IPS-20b (cell line): ENCODE measurements around the gene PTCH1.

Experiments used
- H3K27ac ChIP-seq: one replicate; pipeline ENCODE4 v1.5.1; 2013; ENCODE audit warnings: low read length
- H3K27me3 ChIP-seq: 2 replicates; pipeline ENCODE4 v1.6.1; 2013; ENCODE audit warnings: mild to moderate bottlenecking, low read length, inconsistent platforms; ENCODE audit not compliant: insufficient read depth
- H3K36me3 ChIP-seq: 2 replicates; pipeline ENCODE4 v1.6.1; 2013; ENCODE audit warnings: low read depth, mild to moderate bottlenecking, inconsistent platforms, low read length, moderate library complexity; ENCODE audit not compliant: insufficient read depth
- H3K4me1 ChIP-seq: 2 replicates; pipeline ENCODE4 v1.6.1; 2013; ENCODE audit warnings: mild to moderate bottlenecking, control low read depth, inconsistent platforms, low read length, moderate library complexity; ENCODE audit not compliant: insufficient read depth
- H3K4me3 ChIP-seq: 2 replicates; pipeline ENCODE4 v1.5.1; 2013; ENCODE audit warnings: mild to moderate bottlenecking, low read length, inconsistent platforms
- H3K9ac ChIP-seq: 2 replicates; pipeline ENCODE4 v1.6.1; 2013; ENCODE audit warnings: low read depth, mild to moderate bottlenecking, inconsistent platforms, low read length, moderate library complexity
- H3K9me3 ChIP-seq: 2 replicates; pipeline ENCODE4 v1.6.1; 2013; ENCODE audit warnings: mild to moderate bottlenecking, low read depth, low read length, inconsistent platforms; ENCODE audit not compliant: insufficient read depth

Gene PTCH1

DNA sequence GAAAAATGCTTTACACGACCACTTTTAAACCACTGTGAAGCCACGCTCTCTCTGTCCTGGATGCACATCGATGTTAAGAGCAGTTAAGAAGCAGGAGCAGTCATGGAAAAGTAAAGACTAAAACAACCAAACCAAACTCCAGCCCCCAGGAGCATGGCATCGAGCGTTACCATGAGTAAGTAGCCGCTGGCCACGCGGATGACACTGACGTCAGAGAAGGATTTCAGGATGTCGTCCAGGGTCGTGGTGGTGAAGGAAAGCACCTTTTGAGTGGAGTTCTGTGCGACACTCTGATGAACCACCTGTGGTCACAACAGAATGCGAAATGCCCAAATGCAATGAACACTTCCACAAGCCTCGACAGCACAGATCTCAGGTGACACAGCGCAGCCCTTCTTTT, 38.9 kb downstream of the PTCH1 start:
- Histone ChIP-seq H3K9me3 (no peaks in the 10 kb centered on the region), H3K27me3 (no peaks in the 10 kb centered on the region), H3K4me3 (no peak overlapping the region; the same call in 1 of the 2 replicates), H3K9ac (peak overlapping the region; percentile 23; the same call in 1 of the 2 replicates), H3K36me3 (peaks cover 79% of the 10 kb centered on the region), H3K4me1 (peaks cover 42% of the 10 kb centered on the region), H3K27ac (no peak overlapping the region)

- no peak overlapping the region for H3K4me3 ChIP-seq
- H3K36me3 ChIP-seq = peaks cover 84% of the 10 kb centered on the region
- H3K27ac ChIP-seq = no peak overlapping the region
- H3K27me3 ChIP-seq = no peaks in the 10 kb centered on the region
- H3K9me3 ChIP-seq = no peaks in the 10 kb centered on the region
- H3K9ac ChIP-seq = no peak overlapping the region
- peaks cover 41% of the 10 kb centered on the region for H3K4me1 ChIP-seq
These were observed 39.3 kb downstream of the PTCH1 start for GRCh38 chr9:95477441-95477840.

DNA sequence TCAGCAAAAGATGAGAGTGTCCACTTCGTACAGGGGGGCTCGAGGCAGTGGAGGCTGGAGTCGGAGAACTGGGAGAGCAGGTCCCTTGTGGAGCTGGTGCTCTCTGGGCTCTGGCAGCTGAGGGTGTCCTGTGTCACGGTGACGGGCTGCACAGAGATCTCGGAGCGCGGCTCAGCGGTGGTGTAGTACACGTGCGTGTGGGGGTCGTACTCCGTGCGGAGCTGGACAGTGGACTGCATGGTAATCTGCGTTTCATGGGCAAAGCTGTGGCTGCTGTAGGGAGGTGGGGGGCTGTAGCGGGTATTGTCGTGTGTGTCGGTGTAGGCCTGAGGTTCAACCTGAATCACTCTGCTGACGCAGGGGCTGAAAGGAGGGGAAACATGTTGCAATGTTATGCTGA, 48.0 kb downstream of the PTCH1 start:
- H3K27ac ChIP-seq = no peak overlapping the region
- no peak overlapping the region for H3K4me3 ChIP-seq
- H3K9ac ChIP-seq = no peak overlapping the region
- no peaks in the 10 kb centered on the region for H3K4me1 ChIP-seq
- H3K27me3 ChIP-seq = no peaks in the 10 kb centered on the region
- peaks cover 89% of the 10 kb centered on the region for H3K36me3 ChIP-seq
- H3K9me3 ChIP-seq = no peaks in the 10 kb centered on the region

GRCh38 chr9:95465115-95465514, 51.7 kb downstream of the PTCH1 start:
- Histone ChIP-seq H3K4me1 (peaks cover 10% of the 10 kb centered on the region), H3K36me3 (peaks cover 79% of the 10 kb centered on the region), H3K27ac (no peak overlapping the region), H3K9ac (no peak overlapping the region), H3K9me3 (no peaks in the 10 kb centered on the region), H3K4me3 (no peak overlapping the region), H3K27me3 (no peaks in the 10 kb centered on the region)

GRCh38 chr9:95463148-95464060, 53.4 kb downstream of the PTCH1 start:
- Histone ChIP-seq H3K9ac (peak overlapping the region; percentile 38; the same call in 1 of the 2 replicates), H3K9me3 (no peaks in the 10 kb centered on the region), H3K27ac (no peak overlapping the region), H3K36me3 (peaks cover 79% of the 10 kb centered on the region), H3K4me1 (peaks cover 10% of the 10 kb centered on the region), H3K27me3 (no peaks in the 10 kb centered on the region), H3K4me3 (no peak overlapping the region; the same call in 1 of the 2 replicates)

DNA sequence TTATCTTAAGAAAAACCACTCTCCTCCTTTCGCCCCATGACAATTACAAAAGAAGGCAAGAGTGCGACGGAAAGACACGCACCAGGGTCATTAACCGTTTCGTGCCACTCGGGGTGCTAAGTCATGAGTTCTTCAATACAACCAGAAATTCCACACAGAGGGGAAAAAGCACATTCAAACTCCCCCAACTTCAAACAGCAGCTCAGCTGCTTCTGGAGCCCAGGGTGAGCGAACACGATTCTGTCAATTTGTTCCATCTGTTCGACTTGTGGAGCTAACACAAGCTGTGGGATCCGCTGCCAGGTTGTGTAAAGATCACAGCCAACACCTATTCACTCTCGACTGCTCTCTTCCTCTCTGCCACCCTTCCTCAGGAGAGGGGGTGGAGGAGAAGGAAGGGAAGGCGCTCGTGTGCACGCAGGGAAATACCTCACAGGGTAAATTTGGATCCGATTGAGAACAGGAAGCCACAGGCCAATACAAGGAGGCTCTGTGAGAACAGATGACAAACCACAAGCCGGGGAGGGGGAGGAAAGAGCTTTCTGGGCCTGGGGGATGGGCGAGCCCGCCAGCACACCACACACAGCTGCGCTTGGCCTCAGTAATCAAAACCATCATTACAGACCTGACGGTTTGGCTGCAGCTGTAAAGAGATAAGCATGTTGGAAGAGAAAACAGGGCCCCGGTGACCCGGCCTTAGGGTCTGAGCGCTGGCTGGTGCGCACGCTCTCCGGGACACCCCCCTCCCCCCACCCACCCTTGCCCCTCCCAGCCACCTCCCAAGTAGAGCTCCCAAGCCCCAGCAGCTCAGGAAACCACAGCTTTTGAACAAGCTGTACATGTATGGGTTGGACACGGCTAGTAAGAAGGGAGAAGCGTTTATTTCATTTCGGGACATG, 54.3 kb downstream of the PTCH1 start:
- H3K27ac ChIP-seq = no peak overlapping the region
- H3K27me3 ChIP-seq = no peaks in the 10 kb centered on the region
- H3K4me3 ChIP-seq = peak overlapping the region; percentile 33; the same call in 1 of the 2 replicates

GRCh38 chr9:95461448-95462248, 55.1 kb downstream of the PTCH1 start:
- Histone ChIP-seq H3K4me3 (no peak overlapping the region), H3K9ac (no peak overlapping the region), H3K9me3 (no peaks in the 10 kb centered on the region), H3K27ac (no peak overlapping the region), H3K36me3 (peaks cover 82% of the 10 kb centered on the region), H3K27me3 (no peaks in the 10 kb centered on the region), H3K4me1 (peaks cover 10% of the 10 kb centered on the region)

More for the DNA sequence above, 54.3 kb downstream of the PTCH1 start:
- Histone ChIP-seq H3K9ac (peak overlapping the region; percentile 39; the same call in 1 of the 2 replicates), H3K4me1 (peaks cover 10% of the 10 kb centered on the region), H3K9me3 (no peaks in the 10 kb centered on the region), H3K36me3 (peaks cover 81% of the 10 kb centered on the region)

DNA sequence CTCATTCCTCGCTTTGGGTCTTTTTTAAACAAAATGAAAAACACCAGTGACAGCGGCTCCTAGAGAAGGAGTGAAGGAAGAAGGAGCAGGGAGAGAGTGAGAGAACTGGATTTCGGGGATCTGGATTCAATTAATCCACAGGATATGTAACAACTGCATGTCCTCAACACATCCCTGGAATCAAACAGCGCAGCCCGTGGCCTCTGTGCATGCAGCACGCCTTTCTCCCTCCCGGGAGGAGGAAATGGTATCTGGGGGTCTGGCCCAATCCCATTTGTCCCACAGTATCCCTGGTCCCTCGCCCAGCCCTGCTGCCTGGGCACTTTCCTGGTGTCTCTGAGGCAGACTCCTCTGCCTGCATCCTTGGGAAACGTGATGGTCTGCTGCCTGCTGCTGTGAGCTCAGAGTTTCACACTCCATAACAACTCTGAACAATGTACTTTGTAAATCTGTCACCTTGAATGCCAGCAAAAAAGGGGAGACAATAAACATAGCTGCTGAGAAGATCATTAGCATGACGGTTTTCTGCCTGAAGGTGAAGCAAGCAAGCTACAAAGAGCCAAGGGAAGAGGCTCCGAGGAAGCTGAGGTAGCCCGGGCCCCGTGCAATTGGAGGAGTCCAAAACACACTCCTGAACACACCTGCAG, 56.1 kb downstream of the PTCH1 start:
- Histone ChIP-seq H3K27ac (no peak overlapping the region), H3K9me3 (no peaks in the 10 kb centered on the region), H3K9ac (no peak overlapping the region), H3K36me3 (peaks cover 82% of the 10 kb centered on the region), H3K4me3 (no peak overlapping the region), H3K27me3 (no peaks in the 10 kb centered on the region), H3K4me1 (peaks cover 10% of the 10 kb centered on the region)

DNA sequence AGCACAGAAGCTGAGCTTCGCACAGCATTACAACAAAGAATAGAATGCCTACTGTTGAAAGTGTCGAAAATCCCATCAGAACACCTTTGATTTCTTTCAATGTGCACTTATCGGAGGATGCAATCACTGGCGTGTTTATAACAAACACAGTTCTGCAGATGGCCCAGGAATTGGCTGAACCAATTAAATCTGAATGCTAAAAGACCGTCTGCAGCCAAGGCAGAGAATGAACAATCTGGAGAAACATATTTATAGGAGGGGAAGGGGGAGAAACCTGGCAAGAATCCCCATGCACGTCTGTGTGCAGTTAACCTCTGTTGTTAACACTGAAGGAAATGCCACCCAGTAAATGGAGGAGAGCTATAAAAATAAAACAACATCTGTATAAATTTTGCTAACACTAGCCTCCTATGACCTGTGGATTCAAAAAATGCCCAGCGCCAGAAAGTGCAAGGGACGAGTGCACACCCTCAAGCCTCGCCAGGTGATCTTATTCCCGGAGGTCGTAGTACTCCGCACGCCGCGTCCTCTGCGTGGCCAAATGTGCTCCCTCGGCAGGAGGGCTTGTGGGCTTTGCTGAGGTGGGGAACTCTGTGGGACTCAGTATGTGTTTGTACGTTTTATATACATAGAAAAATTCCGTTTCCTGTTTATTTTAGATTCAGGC, 56.8 kb downstream of the PTCH1 start:
- H3K4me1 ChIP-seq = peaks cover 10% of the 10 kb centered on the region
- H3K27me3 ChIP-seq = no peaks in the 10 kb centered on the region
- H3K36me3 ChIP-seq = peaks cover 82% of the 10 kb centered on the region

GRCh38 chr9:95459178-95459577, 57.6 kb downstream of the PTCH1 start:
- H3K4me3 ChIP-seq = no peak overlapping the region
- H3K27me3 ChIP-seq = no peaks in the 10 kb centered on the region
- H3K27ac ChIP-seq = no peak overlapping the region
- peaks cover 10% of the 10 kb centered on the region for H3K4me1 ChIP-seq
- H3K36me3 ChIP-seq = peaks cover 82% of the 10 kb centered on the region
- no peaks in the 10 kb centered on the region for H3K9me3 ChIP-seq
- no peak overlapping the region for H3K9ac ChIP-seq

More for the DNA sequence above, 56.8 kb downstream of the PTCH1 start:
- H3K27ac ChIP-seq = no peak overlapping the region
- no peak overlapping the region for H3K4me3 ChIP-seq
- H3K9me3 ChIP-seq = no peaks in the 10 kb centered on the region
- no peak overlapping the region for H3K9ac ChIP-seq
